GM19238 (cell line): ENCODE results near the gene TIGD6.

ENCODE experiments used
- DNase-seq: peaks from one replicate; pipeline ENCODE4 v3.0.0; 2011; ENCODE audit warnings: low spot score; ENCODE audit not compliant: insufficient read length

Gene TIGD6

DNA sequence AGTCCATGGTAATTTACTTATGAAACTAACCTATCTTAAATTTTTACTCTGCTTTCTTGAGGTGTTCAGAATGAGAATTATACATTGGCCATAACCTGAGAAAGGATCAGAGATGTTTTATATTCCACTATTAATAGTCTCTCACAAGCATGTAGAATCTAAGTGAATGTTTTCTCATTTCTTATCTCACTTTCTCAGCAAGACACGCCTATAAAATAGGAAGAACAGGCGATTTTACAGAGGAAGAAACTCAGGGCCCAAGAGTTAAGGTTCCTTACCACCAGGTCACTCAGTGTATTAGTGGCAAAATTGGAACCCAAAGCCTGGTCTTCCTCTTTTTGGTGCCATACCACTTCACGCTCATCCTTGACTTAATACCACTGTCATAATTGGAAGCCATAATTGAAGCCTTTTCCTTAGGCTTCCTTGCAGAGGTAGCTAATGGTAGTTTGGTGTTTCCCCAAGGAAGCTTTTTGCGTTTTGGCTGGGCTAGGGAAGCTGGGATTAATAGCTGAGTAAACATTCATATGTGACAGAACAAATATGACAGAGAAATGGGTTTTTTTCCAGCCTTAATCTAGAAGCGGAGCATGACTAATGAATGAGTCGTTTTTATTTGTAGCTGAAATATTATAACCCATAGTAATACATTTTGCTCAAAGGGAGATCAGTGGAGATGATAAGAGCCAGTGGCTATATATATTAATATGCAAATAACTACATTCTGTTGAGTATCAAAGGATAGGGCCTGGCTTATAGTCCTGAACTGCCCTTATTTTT lies 17.0 kb upstream of the TIGD6 start:
- DNase-seq: no peak

DNA sequence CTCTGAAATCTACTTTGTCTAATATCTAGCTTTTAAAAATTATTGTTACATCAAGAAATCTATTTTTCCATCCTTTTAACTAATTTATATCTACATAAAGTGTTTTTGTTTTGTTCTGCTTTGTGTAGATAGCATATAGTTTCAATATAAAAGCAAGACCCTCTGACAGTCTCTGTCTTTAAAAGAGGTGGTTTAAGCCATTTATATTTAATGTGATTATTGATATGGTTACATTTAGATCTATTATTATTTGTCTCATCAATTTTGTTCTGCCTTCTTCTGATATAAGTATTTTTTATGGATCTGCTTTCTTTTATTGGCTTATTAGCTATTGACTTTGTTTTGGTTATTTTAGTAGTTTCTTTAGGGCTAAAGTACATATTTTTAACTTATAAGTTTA lies 16.1 kb upstream of the TIGD6 start:
- no peak for DNase-seq

DNA sequence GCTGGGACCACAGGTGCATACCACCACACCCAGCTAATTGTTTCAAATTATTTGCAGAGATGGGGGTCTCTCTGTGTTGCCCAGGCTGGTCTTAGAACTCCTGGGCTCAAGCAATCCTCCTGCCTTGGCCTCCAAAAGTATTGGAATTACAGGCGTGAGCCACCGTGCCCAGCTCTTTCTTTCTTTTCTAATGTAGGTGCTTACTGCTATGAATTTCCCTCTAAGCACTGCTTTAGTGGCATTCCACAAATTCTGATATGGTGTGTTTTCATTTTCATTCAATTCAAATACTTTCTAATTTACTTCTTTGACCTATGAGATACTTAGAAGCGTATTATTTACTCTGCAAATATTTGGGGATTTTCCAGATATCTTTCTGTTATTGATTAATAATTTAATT lies 15.0 kb upstream of the TIGD6 start:
- DNase-seq: no peak

DNA sequence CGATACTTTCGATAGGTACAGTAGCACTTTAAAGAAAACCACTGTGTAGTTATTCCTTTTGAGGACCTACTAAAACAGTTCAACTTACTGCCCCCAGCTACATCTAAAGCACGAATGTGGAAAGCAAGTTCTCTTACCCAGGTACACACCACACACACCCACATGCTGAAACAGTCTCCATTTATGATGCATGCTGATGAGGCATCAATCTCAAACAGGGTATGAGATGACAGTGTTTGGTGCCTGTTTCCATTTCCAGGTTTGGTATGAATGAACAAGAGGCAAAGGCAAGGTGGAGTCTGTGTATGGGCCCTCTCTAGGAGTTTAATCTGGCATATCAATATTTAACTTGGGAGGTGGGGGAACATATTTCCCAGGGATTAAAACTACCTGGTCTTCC lies 14.0 kb upstream of the TIGD6 start:
- DNase-seq: no peak

DNA sequence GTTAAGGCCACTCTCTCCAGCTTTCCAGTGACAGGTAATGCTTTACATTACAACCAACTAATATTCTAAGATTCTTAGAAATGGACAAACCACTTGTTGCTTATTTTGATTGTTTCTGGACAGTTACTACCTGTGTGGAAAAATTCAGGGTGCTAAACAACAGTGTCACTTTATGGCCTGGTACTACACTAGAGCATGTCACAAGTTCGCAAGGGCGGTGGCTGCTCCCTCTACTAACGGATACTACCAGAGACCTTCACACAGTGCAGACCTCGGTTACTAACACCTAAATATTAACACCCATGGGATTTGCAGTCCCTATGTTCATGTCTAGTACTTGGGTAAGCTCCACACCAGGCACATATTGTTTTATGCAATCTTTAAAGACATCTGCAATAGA lies 13.5 kb upstream of the TIGD6 start:
- DNase-seq: no peak

DNA sequence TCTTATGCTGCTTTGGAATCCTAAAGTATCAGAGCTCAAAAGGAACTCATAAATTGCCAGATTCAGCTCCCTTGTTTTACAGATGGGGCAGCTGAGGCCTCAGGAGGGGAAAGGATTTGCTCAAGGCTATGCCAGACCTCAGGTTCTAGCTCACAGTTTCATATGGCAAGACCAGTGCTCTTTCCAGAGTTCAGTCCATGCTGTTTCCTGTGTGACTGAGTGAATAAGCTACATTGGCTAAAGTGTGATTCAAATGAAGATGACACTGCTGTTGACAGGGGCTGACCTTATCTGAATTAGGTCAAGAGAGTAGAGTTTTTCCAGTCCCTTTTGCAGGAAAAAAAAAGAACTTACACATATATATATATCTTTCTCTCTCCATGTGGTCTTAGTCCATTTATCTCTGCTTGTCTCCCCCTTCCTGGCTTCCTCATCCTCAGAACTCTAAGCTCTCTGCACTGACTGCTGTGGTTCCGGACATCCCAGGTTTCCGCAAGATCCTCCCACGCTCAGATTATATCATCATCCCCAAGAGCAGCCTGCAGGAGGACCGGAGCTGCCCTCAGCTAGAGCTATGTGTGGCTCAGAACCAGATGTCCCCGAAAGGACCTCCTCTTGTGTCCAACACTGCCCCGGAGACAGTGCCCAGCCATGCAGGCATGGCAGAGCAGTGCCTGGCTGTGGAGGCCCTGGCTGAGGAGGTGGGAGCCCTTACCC lies 9.4 kb upstream of the TIGD6 start:
- no peak for DNase-seq

DNA sequence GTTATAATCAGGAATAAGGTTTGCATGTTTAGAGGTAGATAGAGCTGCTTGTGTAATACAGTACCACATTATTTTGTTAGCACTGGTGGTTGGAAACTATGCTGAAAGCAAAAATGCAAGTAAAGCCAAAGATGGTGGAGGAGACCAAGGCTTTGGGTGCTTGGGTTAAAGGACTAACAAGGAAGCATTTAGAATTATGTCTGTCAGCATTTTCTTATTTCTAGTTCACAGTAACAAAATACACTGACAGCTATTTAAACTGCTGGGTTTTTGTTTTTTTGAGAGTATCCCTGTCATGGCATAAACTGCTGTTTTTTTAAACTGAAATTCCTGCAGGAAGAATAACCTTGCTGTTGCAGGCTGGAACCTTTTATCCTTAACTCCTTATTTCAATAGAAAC lies 6.6 kb upstream of the TIGD6 start:
- DNase-seq: no peak

DNA sequence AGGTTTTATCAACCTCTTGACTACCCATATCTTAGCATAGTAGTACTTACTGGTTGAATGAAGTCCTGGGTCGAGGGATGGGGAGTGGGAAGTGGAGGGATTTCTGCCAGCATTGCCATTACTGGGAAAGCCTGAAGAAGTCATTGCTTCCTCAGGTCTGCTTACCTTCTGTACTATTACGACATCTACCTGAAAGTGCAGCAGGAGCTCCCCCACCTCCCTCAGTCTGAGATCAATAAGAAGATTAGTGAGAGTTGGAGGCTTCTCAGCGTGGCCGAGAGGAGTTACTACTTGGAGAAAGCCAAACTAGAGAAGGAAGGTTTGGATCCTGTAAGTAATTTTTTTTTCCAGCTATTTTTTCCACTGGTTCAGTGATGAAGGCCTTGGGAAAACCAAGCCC lies 5.9 kb upstream of the TIGD6 start:
- no peak for DNase-seq

DNA sequence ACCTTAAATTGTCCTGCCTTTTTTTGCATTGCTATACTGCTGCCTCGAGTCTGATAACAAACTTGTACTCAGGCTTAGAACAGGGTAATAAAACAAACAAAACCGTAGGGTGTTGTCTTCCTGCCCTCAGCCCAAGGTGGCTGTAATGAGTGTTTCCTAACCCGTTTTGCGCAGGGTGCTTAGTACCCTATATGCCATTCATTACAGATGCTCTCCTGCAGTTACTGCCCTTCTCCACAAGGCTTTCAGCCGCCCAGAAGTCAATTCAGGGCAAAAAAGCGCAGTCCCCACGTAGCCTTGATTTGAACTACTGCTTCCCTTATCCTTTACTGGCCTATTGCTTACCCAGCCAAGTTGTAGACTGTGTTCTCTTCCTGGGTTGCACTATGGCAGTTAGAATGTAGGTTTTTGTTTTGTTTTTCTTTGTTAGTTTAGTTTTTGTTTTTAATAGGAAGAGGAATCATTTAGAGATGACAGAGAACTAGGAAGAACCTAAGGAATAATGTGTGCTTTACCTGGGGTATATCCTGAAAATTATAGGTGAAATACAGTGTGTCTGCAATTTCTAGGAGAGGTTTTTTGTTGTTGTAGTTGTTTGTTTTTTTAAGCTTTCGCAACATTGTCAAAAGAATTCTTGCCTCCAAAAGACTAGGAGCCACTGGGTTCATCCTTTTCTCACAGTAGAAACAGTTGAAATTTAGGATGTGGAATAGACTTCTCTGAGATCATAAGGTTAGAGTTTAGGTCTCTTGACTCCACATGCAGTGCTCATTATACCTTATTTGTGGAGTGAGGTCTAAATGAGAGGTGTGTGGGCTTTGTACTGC lies 1.4 kb upstream of the TIGD6 start:
- peak; percentile 49 for DNase-seq

DNA sequence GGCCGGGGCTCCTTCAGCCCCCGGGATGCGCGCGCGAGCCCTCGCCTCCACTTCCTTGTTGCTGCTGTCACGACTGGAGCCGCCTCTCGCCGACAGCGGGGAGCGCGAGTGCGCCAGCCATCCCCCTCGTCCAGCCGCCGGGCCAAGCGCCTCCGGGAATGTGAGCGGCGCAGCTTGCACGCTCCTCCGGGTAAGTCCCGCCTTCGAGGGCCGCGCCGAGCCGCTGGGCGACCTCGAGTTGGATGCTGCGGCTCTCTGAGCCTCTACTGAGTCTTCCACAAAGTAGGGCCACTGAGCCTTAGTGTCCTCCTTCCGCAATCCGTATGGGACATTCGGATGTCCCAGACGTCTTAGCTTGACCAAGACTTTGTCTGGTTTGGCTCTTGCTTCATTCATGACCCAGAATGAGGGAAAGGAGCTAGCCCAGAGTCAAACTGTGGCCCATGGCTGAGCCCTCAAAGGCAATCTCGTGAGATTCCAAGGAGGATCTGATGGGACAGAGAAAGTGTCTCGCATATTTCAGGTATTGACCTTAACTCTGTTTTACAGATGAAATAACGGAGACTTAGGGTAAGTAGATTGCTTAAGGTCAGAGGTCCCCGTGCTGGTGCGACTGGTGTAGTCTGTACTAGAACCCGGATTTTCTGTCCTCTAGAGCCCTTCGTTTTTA lies 671 bp upstream of the TIGD6 start:
- no peak for DNase-seq

DNA sequence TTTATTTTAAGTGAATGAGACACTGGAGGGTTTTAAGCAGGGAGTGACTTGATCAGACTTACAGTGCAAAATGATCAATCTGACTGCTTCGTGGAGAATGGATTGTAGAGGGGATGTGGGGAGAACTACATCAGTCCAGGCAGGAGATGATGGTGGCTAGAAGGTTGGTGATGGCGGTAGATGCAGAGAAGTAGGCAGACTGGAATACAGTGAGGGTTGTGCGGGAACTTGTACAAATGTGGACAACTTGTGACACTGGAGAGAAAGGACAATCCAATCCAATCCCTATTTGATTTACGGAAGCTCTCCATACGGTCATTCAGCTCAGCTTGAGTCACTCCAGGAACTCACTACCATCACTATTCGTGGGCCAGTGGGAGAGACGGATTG lies 593 bp downstream of the TIGD6 start:
- no peak for DNase-seq

DNA sequence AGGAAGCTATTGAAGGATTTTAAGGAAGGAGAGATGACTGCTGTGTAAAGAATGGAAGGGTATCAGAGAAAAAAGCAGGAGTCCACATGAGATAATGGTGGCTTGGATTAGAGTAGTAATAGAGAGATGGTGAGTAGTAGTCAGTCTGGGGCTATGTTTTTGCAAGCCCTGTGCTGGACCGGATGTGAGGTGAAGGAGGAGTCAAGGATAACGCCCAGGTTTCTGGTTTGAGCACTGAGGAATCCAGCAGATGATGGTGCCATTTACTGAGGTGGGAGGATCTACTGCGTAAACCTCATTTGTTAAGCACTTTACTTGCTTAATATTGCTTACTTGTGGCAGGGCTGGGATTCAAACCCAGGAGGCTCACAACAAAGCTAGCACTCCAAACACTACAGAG lies 1.1 kb downstream of the TIGD6 start:
- no peak for DNase-seq

DNA sequence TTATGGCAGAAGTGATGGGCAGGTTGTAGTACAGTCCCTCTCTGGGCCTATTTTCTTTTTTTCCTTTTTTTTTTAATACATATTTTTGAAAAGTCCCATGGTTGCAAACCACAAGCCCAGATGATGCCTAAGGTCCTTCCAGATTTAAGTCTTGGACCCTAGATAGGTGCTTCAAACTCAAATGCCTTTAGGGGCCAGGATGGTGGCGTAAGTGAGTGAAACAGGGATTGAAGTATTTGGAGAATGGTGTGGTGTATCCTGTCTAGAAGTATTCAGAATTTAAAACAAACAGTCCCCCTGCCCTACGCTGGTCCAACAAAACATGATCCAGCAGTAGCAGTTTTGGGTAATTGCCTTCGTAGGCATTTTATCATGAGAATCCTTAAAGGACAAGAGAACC lies 2.2 kb downstream of the TIGD6 start:
- no peak for DNase-seq

DNA sequence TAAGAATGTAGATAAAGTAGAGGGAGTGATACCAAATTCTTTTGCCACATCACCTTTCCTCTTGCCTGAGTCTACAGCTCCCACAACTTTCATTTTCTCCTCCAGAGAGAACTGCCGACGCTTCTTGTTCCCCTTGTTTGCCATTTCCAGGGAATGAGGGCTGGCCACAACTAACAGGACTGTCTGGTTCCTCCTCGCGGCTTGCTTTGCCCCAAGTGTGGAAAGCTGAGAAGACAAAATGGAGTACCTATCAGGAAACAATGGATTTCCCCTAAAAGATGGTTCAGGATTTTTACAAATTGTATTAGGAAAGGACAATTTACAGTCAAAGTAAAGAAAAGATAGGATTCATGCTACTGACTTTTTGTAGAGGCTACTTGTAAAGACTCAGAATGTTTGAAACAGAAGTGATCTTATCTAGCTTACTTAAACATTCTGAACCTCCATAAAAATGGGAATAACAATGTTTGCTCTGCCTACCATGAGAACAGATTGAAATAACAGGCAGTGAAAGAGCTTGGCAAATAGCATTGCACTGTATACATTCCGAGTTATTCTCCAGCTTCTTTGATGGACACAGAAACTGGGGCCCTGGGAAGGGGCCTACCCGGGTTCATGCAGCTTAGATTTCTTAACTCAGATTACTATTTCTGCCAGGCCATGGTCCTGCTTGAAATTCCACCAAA lies 4.1 kb downstream of the TIGD6 start:
- no peak for DNase-seq

DNA sequence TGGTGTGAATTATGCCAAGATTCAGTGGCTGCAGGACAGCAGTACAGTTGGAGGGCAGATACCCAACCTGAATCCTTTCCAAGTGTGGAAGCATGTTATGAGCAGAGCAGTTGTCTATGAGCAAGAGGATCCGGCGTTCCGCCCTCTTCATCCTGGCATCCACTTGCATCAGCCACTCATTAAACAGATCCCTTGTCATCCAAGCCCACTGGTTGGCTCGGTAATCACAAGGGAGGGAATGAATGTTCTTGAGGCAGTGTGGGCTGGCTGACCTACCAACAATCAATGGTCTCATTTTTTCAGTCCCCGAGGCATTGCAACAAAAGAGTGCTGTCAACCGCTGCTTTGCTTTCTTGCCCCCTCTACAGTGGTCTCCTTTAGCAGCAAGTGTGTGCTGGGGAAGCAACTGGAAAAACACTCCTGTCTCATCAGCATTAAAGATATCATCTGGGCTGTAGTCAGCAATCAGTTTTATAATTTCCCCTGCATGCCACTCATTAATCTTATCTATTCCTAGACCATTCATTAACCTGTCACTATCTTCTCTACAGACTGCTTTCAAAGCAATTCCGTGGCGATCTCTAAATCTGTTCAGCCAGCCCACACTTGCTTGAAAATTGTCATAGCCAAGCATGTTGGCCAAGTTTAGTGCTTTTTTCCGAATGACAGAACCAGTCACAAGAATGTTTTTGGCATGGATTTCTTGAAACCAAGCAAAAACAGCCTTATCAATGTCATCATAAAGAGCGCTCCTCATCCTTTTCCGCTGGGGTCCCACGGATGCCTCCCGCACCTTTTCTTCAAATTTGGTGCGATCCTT lies 4.9 kb downstream of the TIGD6 start:
- no peak for DNase-seq

DNA sequence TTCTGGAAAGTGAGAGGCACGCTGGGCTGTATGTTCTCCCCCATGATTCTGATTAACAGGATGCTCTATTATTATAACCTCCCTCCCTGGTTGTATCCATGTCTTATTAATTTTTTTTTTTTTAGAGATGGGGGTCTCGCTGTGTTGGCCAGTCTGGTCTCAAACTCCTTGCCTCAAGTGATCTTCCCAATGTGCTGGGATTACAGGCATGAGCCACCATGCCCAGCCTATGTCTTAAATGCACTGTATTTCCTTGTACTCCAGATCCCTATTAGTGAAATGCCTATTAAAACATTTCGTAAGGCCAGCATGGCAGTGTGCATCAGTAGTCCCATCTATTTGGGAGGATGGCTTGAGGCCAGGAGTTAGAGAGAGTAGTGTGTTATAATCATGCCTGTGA lies 7.0 kb downstream of the TIGD6 start:
- no peak for DNase-seq

DNA sequence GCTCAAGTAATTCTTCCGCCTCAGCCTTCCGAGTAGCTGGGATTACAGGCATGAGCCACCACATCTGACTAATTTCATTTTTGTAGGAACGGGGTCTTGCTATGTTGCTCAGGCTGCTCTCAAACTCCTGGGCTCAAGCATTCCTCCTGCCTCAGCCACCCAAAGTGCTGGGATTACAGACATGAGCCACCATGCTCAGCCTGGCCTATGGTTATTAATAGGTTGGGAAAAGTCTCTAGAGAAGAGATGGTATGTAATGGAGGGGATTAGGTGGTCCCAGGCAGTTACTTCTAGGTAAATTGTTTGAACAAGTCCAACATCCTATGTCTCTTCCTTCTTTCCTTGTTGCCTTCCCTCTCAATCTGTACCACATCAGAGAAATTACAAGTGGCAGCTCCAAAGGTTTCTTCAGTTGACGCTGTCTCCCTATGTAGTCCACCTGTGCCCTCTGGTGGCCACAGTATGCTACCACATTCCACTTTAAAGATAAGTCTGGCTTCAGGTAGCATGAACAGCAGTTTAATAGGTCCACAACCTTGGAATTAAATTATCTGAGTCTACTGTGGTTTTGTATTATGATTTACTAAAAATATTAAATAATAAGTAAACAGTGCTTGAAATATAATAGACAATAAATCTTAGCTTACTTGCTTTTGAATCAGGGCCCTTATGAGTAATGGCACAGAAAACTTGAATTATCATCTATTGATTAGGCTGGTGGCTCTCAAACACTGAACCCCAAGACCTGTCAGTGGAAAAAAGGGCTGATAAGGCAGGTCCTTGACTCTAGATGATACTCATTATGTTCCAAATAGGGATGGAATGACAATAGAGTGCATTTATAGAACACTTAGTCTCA lies 9.7 kb downstream of the TIGD6 start:
- DNase-seq: peak; percentile 39

DNA sequence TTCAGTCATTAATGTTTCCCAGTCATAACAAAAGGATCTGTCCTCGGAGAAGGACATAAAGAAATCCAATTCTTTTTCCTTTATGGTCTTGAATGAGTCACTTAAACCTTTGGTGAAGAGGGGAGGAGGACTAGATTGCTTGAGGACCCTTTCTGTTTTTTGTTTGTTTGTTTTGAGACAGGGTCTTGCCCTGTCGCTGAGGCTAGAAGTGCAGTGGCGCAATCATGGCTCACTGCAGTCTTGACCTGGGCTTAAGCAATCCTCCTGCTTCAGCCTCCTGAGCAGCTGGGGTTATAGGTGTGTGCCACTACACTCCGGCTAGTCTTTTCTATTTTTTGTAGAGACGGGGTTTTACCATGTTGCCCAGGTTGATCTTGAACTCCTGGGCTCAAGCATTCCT lies 12.3 kb downstream of the TIGD6 start:
- DNase-seq: no peak

DNA sequence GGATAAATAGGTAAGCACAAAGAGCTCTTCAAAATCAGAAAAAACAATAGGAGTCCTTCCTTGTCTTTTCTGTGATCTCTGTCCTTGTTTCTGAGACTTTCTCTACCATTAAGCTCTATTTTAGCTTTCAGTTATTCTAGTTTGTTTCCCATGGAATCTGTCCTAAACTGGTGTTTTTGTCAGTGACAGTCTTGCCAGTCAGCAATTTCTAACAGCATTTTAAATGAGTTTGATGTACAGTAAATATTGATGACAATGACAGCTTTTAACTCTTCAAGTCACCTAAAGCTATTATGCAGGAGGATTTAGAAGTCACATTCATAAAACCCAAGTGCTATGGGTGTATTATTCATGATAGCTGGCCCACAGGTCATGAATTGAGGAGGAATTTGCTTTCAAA lies 17.9 kb downstream of the TIGD6 start:
- DNase-seq: no peak
